NCI-H2107 treated with DMSO at 0.1 percent for 48 hours (cell line): Measurements from ENCODE around the gene LEKR1.
"Not testable (repeated sequence)": the region's sequence is repeated elsewhere in the genome, so short reads cannot be mapped to it uniquely, and the experiment has no call there.

ENCODE experiments used
- DNase-seq: peaks from one replicate; lab custom pipeline; 2025; ENCODE audit not compliant: unreplicated experiment; lab: John Stamatoyannopoulos, UW

LEKR1 gene

GRCh38 chr3:156803952-156804741 is 22.0 kb upstream of the LEKR1 start:
- no peak for DNase-seq

GRCh38 chr3:156806698-156807097 is 19.5 kb upstream of the LEKR1 start:
- DNase-seq = no peak

- DNase-seq = no peak
Measured at GRCh38 chr3:156808025-156808424, 18.1 kb upstream of the LEKR1 start.

- no peak for DNase-seq
Measured at GRCh38 chr3:156811089-156811862, 14.9 kb upstream of the LEKR1 start.

DNA sequence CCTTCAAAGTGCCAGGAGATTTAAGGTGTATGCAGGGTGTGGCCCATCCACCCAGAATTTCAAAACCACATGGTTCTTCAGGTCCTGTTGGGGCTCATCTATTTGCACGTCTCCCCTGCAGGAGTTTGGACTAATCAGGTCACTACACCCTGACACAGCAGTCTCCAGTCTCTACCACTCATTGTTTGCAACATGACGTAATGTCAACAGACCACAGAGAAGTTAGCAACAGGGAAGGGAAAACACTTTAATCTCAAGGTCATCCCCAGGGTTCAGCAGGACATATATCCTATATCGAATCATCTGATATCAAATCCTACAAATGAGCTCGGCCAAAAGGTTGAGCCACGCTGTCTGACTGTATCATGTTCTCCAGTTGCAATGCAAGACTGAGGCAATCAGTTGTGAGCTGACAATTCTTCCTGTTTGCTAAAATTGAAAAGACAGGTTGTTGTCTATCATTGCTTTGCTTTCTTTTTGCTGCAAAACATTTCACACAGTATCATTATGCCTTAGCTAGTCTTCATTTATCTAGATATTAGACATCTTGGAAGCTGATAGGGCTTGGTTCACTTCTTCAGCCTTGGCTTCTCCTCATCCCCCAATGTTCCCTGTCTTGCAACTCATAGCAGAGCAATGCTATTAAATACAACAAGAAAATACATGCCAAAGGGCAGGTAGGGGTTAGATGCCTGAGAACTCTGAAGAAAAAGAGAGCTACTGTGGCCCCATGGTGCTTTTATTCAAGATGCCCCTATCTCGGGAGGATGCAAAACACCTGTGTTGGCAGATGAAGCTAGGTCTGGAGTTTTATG is 13.4 kb upstream of the LEKR1 start:
- DNase-seq = peak; percentile 55

GRCh38 chr3:156814295-156814694 is 11.9 kb upstream of the LEKR1 start:
- no peak for DNase-seq

DNA sequence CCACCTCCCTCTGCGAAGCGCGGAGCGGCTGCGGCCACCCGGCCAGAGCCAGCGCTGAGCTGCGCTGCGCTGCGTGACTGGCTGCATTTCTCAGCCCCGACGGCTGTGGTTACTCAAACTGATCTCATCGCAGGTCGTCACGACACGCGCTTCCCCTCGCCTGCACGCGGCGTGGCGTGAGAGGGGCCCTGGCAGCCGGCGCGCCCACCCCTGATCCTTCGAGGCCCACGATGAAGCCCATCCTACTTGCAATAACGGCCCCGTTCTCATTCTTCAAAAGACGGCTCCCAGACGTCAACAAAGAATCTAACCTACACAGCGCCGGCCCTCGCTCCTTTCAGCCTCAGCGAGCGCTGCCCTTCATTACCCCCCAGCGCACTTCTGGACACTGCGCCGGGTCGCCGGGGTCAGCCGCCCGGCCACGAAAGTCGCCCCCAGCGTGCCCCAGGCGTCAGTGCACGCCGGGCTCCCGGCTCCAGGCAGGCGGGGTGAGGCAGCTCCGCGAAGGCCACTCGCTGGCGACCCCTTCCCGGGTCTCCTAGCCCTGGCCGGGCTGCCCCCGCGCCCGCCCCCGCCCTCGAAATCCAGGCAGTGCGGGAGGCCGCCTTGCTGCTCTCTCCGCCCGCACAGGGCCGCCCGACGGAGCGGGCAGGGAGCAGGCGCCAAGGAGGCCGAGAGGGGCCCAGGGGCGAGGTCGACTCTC is 9.9 kb upstream of the LEKR1 start:
- DNase-seq = no peak

DNA sequence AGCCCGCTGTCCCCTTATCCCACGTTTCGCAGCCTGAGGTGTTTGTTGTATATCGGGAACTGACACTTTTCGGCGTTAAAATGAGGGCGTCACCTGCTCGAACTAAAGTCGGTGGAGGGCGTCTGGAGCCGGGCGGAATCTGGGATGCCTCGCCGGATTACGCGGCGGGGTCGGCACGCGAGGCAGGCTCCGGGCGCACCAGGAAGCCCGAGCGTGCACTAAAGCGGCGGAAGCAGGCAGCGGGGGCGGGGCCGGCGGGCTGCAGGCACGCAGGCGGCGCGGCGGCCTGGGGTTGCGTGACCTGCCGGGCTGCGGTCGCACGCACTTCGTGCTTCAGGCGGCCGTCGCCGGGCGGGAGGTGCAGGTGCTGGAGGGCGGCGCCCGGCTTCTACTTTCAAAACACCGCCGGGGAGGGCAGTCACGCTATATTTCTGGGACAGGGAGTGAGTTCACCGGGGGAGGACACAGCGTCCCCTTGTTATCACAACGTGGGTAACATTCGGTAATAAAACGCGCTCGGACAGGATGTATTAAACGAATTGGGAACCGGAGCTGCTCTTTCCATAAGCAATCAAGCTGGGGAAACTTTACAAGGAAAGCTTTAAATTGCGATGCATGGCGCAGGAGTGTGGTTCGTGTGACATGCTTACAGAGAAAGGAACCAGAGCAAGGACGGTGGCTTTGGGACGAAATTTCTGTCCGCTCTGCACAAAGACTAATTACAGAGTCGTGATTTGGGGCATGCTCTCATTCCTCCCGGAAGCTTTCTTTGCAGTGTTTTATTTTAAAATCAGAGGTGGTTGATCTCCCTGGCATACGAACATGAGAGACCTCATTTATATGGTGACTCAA is 9.1 kb upstream of the LEKR1 start:
- DNase-seq = peak; percentile 55

- DNase-seq = no peak
Measured at GRCh38 chr3:156817646-156818272, 8.4 kb upstream of the LEKR1 start.

DNA sequence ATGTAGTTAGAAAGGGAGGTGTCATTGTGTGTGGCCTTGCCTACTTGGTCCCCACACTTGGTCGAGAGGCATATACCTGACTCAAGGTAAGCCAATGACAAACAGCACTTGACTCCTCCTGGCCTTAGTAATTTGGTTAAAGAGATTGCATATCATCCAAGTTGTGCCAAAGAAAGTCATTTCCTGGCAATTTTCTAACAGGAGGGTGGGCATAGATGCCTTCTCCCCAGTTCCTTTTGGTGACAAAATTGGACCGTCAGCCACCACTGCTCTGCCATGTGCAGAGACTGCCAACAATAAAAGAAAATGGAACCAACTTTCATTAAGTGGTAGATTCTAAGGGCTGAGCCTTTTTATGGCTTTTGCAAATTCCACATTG is 7.9 kb upstream of the LEKR1 start:
- no peak for DNase-seq

GRCh38 chr3:156818890-156819289 is 7.3 kb upstream of the LEKR1 start:
- DNase-seq = no peak

- no peak for DNase-seq
Measured at GRCh38 chr3:156819842-156820691, 6.1 kb upstream of the LEKR1 start.

- DNase-seq = peak; percentile 22
Measured at GRCh38 chr3:156820692-156821080, 5.5 kb upstream of the LEKR1 start.

- not testable (repeated sequence) for DNase-seq
Measured at GRCh38 chr3:156822626-156823260, 3.4 kb upstream of the LEKR1 start.

- DNase-seq = peak; percentile 74
Measured at GRCh38 chr3:156825795-156826143, 384 bp upstream of the LEKR1 start.

DNA sequence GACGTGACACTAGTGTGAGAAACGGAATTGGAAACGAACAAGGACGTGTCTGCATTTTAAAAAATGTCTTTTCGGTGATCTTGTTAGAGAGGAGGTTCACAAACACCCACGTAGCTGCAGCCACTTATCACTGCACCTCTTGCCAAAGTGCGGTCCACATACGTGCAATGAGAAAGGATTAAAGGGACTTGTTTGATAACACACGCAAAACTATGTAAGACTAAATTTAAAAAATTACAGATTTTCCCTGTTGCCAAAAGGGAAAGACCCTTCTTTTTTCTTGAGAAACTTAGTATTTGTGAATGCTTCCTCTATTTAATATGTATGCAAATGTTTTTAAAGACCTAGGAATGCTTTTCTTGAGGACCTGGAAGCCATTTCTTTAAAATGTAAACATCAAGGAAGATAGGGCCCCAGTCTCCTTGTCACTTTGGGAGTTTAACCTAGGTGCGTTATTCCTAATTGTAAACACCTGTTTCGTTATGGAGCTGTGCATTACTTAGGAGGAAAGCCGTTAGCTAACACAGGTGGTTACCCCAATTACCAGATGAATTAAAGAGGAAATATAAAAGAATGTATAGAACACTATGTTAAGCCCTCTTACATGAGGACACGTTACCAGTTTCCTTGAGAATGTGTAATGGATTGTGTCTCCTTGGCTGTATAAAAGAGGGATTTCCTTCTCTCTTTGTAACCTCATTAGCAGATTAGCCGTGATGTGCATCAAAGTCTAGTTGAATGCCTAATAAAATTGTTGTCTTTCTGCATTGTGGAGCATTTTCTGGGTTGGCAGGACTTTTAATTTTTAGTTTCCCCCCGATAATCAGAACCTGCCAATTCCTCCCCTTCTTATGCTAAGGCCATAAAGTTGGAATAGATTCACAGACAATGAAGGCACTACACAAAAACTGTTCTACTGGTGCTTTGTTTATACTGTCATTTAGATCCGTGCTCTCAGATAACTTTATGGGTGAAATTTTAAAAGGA is 1.0 kb downstream of the LEKR1 start:
- DNase-seq = peak; percentile 66

DNA sequence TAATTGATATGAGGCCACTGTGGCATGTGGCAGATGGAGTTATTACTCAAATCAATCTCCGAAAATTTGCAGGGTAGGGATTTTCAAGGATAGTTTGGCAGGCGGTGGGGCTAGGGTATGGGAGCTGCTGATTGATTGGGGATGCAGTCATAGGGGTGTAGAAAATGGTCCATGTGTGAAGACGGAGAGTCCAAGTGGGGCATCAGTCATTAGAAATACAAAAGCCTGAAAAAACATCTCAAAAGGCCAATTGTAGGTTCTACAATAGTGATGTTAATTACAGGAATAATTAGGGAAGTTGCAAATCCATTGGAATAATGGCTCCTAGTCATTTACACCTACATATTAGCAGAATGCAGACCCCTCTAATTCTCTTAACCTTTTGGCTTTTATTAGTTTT is 4.9 kb downstream of the LEKR1 start:
- DNase-seq = no peak
